Mammary epithelial cell (primary cell): ENCODE results near the gene ALX3.

Experiments
- CTCF ChIP-seq, 2 donors: IDR thresholded peaks in 1 of 2; conservative IDR thresholded peaks in 1 of 2; 2 replicates each; pipeline ENCODE4 v1.5.1; 2011 to 2012; ENCODE audit warnings: inconsistent platforms in 2 of 2, low read length in 2 of 2, mild to moderate bottlenecking in 2 of 2, control low read depth in 1 of 2, low read depth in 1 of 2; ENCODE audit not compliant: insufficient read depth in 1 of 2; ENCODE audit errors: extremely low read depth in 1 of 2
- EZH2 ChIP-seq: IDR thresholded peaks from 2 replicates; pipeline ENCODE4 v1.6.1; 2012; ENCODE audit warnings: low read length, inconsistent platforms, borderline replicate concordance

GRCh38 chr1:110074166-110074565, 3.7 kb upstream of the ALX3 start:
- TF ChIP-seq CTCF (conservative IDR thresholded peaks at IDR 0.05 in 1 of 2, IDR thresholded peaks at IDR 0.05 in 1 of 2; ENCODE audit: extremely low read depth in 1 of 2, insufficient read depth in 1 of 2, low read depth in 1 of 2, low read length in 2 of 2) (no peak), EZH2 (no peak)
